B cell (primary cell): ENCODE measurements around the gene TJP3.
"Not testable (repeated sequence)": the region's sequence is repeated elsewhere in the genome, so short reads cannot be mapped to it uniquely, and the experiment has no call there.

ENCODE experiments used
- CTCF ChIP-seq: fragments of 200-600 bp; IDR thresholded peaks from one replicate; pipeline ENCODE4 v1.8.0; 2022; ENCODE audit warnings: antibody characterized with exemption, mild to moderate bottlenecking
- EZH2 ChIP-seq: IDR thresholded peaks from 2 replicates; pipeline ENCODE4 v1.6.1; 2012; ENCODE audit warnings: borderline replicate concordance, low read depth, mild to moderate bottlenecking, moderate library complexity, low read length; ENCODE audit not compliant: insufficient read depth, poor library complexity, severe bottlenecking

- TF ChIP-seq CTCF, EZH2: not testable (repeated sequence)
These were observed 49.5 kb downstream of the TJP3 start for GRCh38 chr19:3757705-3758104.
